GM18517 (cell line): ENCODE data around the gene REXO1.

ENCODE experiments used
- ATAC-seq: cut with Tn5 transposase; IDR thresholded peaks from one replicate; pipeline ENCODE4 v1.9.1; 2021; ENCODE audit warnings: mild to moderate bottlenecking, moderate library complexity; ENCODE audit not compliant: unreplicated experiment

REXO1 gene

DNA sequence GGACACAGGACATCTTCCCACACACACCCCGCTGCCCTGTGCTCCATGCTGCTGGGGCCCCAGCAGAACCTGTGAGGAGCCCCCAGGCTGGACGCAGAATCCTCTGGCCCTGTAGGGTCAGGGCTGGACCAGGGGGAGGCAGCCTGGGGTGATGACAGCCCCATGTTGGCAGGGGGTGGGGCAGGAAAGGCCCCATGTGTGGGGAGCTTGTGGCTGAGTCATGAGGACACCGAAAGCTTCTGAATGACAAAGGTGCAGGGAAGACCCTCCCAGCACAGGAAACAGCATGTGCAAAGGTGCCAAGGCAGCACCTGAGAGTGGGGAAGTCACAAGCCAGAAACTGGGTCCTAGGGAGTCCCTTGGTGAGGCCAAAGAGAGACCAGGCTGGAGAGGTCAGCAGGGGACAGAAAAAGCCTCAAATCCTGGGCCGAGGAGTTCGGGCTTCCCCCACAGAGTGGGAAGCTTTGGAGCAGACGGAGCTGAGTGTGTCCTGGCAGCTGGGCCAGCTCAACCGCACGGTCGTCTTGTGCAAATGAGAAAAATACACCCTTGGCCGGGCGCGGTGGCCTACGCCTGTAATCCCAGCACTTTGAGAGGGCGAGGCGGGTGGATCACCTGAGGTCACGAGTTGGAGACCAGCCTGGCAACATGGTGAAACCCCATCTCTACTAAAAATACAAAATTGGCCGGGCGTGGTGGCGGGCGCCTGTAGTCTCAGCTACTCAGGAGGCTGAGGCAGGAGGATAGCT, 53.7 kb downstream of the REXO1 start:
- ATAC-seq, result no peak

DNA sequence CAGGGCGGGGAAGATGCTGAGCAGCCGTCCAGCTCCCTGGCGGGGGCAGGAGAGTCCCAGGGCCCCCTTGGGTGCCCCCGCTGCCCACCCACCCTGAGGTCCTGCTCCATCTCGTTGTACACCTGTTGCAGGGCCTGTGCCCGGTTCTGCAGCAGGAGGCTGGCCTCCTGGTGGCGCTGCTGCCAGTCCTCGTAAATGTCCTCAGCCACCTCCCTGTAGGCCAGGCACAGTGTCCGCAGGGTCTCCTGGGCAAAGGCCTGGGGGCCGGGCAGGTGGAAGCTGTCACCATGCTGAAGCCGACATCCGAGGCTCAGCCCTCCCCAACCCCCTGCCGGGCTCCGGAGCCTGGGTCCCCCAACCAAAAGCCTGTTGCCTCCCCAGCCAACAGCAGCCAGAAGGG, 56.4 kb downstream of the REXO1 start:
- no peak for ATAC-seq

DNA sequence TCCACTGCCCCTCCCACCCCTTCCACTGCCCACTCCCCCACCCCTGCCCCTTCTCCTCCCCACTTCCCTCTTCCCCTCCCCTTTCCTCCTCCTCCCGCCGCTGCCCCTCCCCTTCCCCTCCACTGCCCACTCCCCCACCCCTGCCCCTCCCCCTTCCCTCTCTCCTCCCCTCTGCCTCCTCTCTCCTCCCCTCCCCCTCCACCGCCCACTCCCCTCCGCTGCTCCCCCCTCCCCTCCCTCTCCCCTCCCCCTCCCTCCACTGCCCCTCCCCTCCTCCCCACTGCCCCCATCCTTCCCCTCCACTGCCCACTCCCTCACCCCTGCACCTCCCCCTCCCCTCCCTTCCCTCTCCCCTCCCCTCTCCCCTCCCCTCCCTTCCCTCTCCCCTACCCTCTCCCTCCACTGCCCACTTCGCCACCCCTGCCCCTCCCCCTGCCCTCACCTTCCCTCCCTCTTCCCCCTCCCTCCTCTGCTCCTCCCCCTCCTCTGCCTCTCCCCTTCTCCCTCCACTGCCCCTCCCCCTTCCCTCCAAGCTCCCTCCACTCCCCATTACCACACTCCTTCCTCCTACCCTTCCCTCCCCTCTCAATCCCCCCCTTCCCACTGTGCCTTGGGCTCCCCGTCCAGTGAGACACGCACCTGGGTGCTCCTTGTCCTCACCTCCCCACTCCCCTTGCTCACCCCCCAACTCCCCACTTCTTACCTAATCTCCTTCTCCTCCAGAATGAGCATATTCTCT, 58.1 kb downstream of the REXO1 start:
- ATAC-seq, result no peak

DNA sequence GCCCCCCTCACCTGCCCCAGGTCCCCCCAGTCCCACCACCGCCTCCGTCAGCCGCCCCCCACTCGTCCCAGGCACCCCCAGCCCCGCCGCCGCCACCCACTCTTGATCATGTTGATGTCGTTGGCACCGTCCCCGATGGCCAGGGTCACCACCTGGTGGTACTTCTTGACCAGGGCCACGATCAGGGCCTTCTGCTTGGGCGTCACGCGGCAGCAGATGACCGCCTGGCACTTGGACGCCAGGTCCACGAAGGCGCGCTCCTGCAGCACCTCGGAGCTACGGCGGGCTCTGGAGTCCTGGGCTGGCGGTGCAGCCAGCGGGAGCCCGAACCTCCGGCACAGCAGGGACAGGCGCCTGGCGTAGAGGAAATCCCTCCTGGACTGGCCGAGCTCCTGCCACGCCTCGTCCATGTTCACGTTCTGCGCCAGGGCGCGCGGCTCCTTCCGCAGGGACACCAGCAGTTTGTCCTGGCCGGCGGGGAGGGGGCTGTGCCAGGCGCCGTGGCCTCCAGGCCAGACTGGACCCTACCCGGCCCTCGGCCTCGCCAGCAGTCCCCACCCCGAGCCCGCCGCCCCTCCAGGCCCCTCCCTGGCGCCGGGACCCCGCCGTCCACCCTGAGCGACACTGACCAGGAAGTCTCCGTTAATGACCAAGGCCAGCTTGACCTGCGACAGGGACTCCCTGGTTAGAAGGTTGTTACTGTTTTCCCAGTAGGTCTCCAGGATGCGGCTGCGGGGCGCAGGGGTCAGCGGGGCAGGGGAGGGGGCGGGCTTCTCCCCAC, 58.8 kb downstream of the REXO1 start:
- no peak for ATAC-seq

DNA sequence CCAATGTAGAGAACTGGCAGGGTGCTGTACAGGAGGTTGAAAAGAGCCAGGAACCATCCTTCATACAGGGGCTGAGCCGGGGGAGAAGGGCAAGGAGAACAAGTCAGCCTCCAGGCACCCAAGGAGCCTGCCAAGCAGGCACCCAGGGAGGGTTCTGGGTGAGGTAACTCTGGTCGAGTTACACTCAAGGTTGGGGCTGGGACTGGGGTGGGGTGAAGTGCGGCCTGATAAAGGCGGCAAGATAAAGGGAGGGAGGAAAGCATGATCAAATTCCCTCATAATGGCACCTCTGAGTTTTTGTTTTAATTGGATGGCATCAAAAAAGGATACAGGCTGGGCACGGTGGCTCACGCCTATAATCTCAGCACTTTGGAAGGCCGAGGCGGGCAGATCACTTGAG, 61.2 kb downstream of the REXO1 start:
- no peak for ATAC-seq

DNA sequence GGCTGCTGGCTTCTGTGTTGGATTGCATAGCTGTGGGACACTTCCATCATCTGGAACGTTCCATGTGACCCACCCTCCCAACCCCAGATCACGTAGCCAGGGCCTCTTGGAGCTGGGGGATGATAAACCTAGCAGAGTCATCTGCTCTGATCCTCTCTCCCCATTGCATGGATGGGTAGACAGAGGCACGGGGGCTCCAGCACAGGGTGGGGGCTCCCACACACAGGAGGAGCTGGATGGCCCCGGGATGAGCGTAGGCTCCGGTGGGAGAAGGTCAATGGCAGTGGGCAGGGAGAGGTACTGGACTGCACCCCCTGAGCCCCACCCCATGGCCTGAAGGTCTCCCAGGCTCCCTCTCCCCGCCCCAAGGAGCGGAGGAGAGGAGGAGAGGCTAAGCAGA, 61.6 kb downstream of the REXO1 start:
- ATAC-seq, result no peak

DNA sequence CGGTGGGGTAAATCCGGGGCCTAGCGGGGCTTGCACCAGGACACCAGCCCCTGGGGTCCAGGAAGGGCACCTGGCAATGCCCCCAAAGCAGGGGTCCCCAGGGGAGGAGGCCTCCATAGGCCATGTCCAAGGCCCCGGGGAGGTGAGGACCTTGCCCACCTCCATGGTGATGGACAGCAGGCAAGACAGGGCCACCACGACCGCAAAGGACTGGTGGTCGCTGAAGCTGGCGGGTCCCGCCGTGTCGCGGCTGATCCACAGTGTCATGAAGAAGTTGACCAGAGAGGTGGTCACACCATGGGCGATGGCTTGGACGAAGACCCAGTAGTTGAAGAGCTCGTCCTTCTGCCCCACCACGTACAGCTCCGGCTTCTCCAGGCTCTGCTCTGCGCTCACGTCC, 63.0 kb downstream of the REXO1 start:
- ATAC-seq, result no peak

DNA sequence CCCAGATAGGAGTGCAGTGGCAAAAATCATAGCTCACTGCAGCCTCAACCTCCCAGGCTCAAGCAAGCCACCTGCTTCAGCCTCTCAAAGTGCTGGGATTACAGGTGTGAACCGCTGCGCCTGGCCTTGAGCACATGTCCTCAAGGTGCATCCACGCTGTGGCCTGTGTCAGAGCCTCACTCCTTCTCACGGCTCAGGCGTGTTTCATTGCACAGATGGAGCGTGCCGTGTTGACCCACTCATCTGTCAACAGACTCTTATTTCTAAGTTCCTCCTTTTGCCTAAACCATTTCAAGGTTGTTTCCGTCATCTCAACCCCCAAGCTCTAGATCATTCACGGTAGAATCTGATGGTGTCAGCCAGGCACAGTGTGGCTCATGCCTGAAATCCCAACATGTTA, 64.4 kb downstream of the REXO1 start:
- ATAC-seq, result no peak

DNA sequence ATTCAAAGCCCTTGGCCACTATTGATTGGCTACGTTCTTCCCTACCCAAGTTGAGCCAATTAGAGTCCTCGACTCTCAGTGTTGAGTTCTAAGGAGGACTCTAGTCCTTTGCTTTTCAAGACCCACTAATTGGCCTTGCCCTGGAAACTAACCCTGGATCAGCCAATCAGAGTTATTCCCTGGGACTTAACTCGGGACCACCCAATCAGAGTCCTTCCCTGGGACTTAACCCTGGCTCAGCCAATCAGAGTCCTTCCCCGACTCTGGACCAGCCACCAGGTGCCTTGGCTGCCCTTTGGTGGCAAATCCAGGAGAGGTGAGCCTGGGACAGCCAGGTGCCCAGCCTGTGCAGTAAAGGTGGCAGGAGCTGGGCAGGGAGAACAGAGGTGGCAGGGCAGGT, 64.9 kb downstream of the REXO1 start:
- ATAC-seq, result no peak

DNA sequence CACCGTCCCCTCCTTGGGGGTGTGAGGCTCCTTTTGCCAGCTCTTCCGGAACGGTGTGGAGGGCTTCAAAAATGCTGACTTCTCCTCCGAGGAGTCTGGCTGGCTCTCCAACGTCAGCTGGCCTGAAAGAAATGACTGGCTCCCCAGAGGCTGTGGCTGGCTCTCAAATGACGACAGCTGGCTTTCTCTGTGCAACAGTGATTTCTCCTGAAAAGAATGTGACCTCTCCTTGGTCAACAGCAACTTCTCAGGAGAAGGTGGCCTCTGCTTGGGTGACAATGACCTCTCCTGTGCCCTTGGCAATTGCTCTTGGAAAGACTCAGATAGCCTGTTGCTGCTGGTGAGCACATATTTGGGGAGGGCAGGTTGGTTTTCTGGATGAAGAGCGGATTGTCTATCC, 65.8 kb downstream of the REXO1 start:
- ATAC-seq, result no peak

DNA sequence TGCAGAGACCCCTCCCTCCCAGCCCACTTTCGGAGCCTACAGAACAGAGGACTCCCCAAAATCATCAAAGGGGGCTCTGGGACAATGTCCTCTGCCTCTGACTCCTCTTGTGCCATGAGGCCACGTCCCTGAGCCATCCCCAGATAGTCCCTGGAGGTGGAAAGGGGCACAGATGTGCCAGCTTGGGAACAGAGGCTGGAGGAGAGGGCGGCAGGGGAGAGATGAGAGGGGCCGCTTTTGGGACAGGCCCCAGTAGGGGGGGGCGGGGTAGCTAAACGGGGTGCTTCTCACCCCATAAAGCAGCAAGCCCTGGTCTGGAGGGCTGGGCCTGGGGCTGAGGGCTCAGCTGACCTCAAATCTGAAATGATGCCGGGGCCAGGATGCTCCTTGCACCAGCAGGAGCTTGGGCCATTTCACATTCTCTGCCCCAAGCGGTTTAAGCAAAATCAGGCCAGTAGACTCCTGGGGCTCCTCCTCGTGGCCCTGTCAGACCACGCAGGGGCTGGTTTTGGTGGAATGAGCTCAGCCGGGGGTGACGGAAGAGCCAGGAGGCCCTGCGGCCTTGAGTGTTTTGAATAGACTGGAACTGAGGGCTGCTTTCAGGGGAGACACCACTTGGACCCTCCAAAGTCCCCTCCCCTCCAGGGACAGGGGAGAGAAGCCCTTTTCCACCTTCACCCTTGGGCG, 67.9 kb downstream of the REXO1 start:
- no peak for ATAC-seq

DNA sequence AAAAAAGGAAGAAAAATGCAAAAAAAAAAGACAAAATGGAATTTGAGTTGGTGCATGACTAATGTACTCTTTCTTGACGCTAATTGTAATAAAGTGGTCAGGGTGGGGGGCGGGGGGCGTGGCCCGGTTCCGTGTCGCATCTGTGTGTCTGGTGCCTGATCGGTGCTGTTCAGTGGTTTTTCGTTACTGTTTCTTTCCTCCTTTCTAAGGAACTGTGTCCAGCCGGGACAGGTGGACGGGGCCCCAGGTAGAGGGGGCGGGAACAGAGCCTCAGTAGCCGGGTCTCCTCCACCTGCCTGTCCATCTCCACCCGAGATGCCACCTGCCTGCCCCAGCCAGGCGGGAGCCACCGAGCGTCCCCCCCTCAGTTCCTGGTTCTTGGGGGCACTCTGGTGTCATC, 68.7 kb downstream of the REXO1 start:
- no peak for ATAC-seq

DNA sequence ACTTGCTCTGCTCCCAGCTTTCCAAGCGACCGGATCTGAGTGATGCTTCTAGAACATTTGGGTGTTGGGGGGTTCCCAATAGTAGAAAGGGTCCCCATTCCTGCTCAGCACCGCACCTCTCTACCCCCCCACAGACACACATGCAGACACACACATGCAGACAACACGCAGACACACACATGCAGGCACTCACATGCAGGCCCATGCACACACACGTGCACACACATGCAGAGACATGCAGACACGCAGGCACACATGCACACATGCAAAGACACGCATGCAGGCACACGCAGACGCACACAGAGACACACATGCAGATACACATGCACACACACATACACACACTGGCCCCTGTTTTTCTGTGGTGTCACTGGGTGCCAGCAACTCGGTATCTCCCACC, 71.1 kb downstream of the REXO1 start:
- ATAC-seq, result no peak

DNA sequence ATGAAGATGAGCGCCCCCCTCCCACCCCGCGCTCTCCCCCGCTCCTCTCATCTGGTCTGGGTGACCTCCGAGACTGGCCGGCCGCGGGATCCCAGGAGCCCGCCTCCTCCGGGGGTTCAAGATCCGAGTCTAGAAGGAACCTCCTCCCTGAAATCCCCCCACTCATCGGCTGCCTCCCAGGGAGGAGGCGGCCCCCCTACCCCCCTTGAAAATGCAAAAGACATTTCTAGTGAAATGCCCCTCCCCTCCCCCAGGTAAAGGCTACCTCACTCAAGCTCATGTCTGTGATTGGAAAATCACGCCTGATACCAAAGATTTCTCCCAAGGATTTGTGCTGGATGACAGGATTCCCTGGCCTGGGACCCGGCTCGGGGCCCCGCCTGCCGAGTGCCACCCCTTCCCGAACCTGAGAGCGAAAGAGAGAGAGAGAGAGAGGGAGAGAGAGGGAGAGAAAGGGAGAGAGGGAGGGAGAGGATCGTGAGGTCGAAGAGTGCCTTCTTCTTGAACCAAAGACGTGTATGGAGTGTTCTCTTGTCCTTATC, 71.6 kb downstream of the REXO1 start:
- ATAC-seq, result no peak

DNA sequence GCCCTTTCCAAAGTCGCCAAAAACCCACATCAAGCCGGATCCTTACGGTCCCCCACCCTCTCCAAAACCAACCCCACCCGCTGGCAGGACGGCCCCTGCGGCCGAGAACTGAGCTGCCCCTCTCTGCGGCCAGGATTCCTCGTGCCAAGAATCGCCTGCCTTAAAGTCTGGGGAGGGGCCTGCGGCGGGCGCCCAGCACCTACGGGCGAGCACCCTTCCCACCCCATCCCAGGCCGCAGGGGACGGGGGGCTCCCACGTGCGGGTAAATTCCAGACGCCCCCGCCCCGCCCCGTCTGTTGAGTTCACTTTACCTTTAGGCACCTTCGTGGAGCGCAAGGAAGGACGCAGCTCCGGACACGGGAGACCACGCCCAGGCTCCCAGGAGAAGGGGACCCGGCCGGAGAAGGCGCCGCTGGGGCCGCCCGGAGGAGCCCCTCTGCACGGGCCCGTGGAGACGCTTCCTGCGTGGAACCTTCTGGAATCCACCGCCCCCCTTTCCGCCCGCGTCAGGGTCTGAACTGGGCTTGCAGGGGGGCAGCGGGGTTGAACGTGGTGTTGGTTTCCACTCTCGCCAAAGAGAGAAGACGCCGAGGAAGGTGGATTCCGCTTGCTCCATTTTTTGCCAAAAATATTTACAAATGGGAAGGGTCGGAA, 72.2 kb downstream of the REXO1 start:
- ATAC-seq, result no peak

DNA sequence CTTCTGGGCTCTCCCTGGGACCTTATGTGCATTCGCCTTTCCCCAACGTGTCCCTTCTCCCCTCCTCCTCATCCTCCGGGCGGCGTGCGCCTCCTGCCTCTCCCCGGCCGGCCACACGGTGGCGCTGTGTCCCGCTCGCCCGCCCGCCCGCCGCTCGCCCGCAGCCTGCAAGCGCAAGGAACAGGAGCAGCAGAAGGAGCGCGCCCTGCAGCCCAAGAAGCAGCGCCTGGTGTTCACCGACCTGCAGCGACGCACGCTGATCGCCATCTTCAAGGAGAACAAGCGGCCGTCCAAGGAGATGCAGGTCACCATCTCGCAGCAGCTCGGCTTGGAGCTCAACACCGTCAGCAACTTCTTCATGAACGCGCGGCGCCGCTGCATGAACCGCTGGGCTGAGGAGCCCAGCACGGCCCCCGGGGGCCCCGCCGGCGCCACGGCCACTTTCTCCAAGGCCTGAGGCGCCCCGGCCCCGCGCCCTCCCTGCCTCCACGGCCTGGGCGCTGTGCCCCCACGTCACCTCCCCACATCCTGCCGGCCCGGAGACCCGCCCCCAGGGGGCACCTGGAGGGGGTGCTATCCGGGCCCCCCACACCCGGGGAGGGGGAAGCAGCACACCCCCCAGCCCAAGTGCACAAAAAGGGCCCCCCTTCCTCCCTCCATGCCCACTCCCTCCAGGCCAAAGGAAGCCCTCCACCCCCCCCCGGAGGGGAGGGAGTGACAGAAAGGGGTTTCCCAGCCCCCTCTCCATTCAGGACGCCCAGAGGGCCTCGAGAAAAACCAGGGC, 73.1 kb downstream of the REXO1 start:
- ATAC-seq, result no peak

DNA sequence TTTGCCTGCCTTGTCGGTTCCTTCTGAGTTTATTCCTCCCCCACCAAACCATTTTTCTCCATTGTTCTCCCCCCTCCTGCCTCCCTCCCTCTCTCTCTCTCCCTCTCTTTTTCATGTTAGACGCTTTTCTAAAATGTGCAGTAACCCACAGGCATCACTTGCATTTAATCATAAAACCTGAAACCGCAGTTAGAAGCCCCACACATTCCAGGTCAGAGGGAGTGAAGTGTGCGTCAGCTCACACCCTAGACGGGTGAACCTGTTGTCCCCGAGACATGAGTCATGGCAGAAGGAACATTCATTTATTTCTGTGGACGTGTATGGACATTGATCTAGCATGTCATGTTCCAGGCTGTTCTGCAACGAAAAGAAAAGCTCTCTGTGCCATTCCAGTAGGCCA, 75.1 kb downstream of the REXO1 start:
- no peak for ATAC-seq

DNA sequence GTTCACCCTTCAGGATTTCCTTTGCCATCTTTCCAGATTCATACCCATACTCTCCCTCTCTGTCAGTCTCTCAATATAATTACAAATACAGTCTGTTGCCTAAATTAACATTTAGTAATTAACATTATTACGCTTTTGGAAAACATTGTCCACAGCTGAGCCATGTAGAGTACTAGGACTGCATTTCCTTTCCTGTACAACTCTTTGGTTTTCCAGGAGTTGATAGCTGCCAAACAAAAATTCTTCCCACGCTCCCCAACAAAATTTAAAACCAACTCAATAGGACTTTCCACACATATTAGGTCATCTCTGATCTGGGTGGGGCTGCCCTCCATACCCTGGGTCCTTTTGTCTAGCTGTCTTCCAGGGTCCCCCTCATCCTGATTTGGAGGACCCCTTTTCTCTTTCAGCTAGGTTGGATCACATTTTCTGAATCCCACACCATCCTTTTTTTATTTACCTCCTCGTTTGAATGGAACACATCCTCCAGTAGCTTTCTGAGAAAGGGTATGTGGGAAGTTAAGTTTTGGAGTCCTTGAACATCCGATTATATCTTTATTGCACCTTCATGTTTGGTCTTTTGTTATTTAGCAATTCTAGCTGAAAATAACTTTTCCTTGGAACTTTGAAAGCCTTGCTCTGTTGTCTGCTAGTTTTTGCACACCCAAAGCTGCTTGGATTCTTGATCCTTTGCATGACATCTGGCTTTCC, 77.3 kb downstream of the REXO1 start:
- ATAC-seq, result no peak

DNA sequence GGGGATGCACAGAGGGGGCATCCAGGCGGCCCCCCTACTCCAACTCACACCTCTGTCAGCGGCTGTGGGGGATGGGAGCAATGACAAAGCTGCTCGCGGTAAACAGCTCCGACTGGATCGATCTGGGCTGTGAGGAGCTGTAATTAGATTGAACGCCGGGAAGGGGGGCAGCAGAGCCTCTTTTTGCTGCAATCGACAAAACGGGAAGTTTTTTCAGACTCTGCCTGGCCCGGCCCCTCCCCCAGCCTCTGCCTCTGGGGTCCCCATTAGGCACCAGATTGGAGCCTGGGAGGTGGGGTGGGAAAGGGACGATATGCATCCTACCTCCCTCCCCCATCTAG, 78.7 kb downstream of the REXO1 start:
- no peak for ATAC-seq
